Colonic mucosa (tissue), 4 donors: ENCODE data around the gene CYB5B. TPM values are rescaled to one million over a fixed set of nuclear protein-coding genes. Genes with fewer than 3 reads are reported as not detected.
"Not testable (repeated sequence)": the region's sequence is repeated elsewhere in the genome, so short reads cannot be mapped to it uniquely, and the experiment has no call there.

Source experiments
- DNase-seq: peaks from one replicate; pipeline ENCODE4 v3.0.0-alpha.2; 2020
- H3K27ac ChIP-seq: fragments of 200-600 bp; one replicate; pipeline ENCODE4 v1.8.0; 2021
- H3K27me3 ChIP-seq: fragments of 200-600 bp; one replicate; pipeline ENCODE4 v1.8.0; 2021
- H3K36me3 ChIP-seq: fragments of 200-600 bp; one replicate; pipeline ENCODE4 v1.8.0; 2021
- H3K4me1 ChIP-seq: fragments of 200-600 bp; one replicate; pipeline ENCODE4 v1.8.0; 2021; ENCODE audit warnings: mild to moderate bottlenecking
- H3K4me3 ChIP-seq: fragments of 200-600 bp; one replicate; pipeline ENCODE4 v1.8.0; 2021
- H3K9ac ChIP-seq, 2 donors: one replicate each; pipeline ENCODE4 v1.7.0; 2013; ENCODE audit warnings: control low read depth in 2 of 2, low read depth in 2 of 2, low read length in 2 of 2
- H3K9me3 ChIP-seq: fragments of 200-600 bp; one replicate; pipeline ENCODE4 v1.8.0; 2021
- intact Hi-C: fragments of 100-400 bp; cut with DNase I; formaldehyde crosslinking; loops from one replicate; pipeline ENCODE4 v1.14.1; 2022
- total RNA-seq, 2 donors: library from RNA; stranded (reverse); fragmentation: NEBNext Ultra II Directional in 1 of 2; extraction: Animal tissue kit (Norgen Biotek cat#: 25700) in 1 of 2; gene quantifications; one replicate each; pipeline ENCODE4 v1.2.1, GENCODE V29; 2021
- TF ChIP-seq, protein P1 (sequence below): fragments of 200-600 bp; IDR thresholded peaks from one replicate; pipeline ENCODE4 v1.8.0; 2022; ENCODE audit warnings: antibody characterized with exemption, mild to moderate bottlenecking
- donor health status: healthy.
- donor health status: DM: no; HTN: no; CAD: no.
- donor health status: DM: no; HTN: no; CAD: no.

Gene CYB5B
- total RNA-seq, 2 donors from 2014 or later: 166 to 220 TPM

DNA sequence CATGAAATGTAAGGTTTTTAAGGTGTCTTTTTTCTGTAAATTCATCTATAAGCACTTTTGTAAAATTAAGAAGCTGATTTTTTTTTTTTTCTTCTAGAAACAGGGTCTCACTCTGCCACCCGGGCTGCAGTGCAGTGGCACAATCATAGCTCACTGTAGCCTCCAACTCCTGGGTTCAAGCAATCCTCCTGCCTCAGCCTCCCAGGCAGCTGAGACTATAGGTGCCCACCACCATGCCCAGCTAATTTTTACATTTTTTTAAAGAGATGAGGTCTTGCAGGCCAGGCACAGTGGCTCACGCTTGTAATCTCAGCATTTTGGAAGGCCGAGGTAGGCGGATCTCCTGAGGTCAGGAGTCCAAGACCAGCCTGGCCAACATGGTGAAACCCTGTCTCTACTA is 4.5 kb upstream of the CYB5B start:
- no peaks in the 10 kb centered on the region for H3K36me3 ChIP-seq
- intact Hi-C loops: no loop called here
- no peak overlapping the region for H3K27ac ChIP-seq
- H3K27me3 ChIP-seq: no peaks in the 10 kb centered on the region
- H3K9me3 ChIP-seq: no peaks in the 10 kb centered on the region
- H3K4me3 ChIP-seq: no peak overlapping the region
- TF ChIP-seq, protein P1, sequence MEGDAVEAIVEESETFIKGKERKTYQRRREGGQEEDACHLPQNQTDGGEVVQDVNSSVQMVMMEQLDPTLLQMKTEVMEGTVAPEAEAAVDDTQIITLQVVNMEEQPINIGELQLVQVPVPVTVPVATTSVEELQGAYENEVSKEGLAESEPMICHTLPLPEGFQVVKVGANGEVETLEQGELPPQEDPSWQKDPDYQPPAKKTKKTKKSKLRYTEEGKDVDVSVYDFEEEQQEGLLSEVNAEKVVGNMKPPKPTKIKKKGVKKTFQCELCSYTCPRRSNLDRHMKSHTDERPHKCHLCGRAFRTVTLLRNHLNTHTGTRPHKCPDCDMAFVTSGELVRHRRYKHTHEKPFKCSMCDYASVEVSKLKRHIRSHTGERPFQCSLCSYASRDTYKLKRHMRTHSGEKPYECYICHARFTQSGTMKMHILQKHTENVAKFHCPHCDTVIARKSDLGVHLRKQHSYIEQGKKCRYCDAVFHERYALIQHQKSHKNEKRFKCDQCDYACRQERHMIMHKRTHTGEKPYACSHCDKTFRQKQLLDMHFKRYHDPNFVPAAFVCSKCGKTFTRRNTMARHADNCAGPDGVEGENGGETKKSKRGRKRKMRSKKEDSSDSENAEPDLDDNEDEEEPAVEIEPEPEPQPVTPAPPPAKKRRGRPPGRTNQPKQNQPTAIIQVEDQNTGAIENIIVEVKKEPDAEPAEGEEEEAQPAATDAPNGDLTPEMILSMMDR: no peak
- no peak overlapping the region for H3K9ac ChIP-seq
- no peak for DNase-seq
- peaks cover 4% of the 10 kb centered on the region for H3K4me1 ChIP-seq

DNA sequence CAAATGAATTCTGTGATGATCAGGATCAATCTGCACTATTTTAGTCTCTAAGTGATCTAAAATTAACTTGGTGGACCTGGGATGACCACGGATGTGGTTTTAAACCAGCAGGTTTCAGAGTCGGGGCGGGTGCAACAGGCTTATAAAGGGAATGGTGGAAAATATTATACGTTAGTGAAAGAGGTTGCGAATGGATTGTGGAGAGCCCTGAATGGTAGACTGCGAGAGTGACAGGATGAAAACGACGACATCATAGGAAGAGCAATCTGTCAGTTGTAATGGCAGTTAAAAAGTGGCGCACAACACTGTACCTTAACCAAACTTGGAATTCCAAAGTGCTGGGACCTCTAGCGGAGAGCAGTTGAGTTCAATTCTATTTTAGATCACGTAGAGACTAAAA is 1.2 kb upstream of the CYB5B start:
- H3K9me3 ChIP-seq: no peaks in the 10 kb centered on the region
- no peak overlapping the region for H3K4me3 ChIP-seq
- H3K4me1 ChIP-seq: peaks cover under 1% of the 10 kb centered on the region
- no peak overlapping the region for H3K27ac ChIP-seq
- DNase-seq: no peak
- intact Hi-C loops: no loop called here
- H3K36me3 ChIP-seq: no peaks in the 10 kb centered on the region
- H3K9ac ChIP-seq: peak overlapping the region in 1 of 2 donors; percentile 23
- TF ChIP-seq, protein P1: no peak
- H3K27me3 ChIP-seq: no peaks in the 10 kb centered on the region

DNA sequence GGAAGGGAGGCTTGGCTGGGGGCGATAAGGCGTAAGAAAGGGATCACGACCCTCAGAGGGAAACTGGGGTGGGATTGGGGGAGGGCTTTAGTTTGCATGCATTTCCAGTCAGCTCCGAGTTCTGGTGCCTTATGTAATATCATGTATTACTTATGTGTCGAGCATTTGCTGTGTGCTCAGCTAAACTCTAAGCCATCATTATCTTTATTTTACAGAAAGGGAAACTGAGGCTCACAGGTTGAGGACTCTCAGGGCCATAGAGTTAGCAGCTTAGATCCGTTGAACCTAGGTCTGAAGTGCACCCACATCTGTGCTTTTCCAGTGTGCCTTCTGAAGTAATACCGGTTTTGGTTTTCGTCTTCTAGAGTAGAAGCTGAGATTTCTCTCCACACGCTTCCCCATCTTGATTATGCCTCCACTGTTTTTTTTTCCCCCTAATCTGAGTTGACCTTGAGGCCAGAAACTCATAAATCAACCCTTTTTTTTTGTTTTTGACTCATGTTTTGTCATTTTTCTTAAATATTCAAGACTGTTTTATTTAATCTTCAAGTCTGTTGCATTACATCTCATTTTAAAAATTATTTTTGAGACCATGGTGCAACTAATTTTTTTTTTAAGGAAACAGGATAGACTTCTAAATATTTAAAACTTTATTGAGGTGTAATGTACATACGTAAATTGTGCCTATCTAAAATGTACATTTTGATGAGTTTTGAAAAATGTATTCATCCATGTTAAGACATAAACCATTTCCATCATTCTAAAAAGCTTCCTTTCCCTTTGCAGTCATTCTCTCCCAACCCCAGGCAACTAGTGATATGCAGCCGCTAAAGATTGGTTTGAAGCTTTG is 741 bp downstream of the CYB5B start:
- TF ChIP-seq, protein P1: no peak
- Histone ChIP-seq H3K4me3 (peak overlapping the region; percentile 86), H3K9ac (peak overlapping the region; percentile 67 to 97), H3K27me3 (no peaks in the 10 kb centered on the region), H3K27ac (peak overlapping the region; percentile 88), H3K9me3 (no peaks in the 10 kb centered on the region), H3K4me1 (no peaks in the 10 kb centered on the region), H3K36me3 (peaks cover 7% of the 10 kb centered on the region)
- no peak for DNase-seq
- intact Hi-C loops: no loop called here

DNA sequence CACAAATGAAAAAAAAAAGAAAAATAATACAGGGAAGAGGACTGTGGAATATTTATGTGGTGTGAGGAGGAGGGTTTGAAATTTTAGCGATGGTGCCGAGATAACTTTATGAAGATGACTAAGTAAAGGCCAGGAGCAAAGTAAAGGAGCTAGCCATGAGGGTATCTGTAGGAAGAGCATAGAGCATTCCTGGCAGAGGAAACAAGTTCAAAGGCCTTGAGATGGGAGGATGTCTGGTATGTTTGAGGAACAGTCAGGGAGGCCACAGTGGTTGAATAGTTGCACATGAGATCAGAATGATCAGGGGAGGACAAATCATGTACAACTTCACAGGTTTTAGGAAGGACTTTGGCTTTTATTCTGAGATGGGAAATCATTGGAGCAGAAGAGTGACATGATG is 4.2 kb downstream of the CYB5B start:
- intact Hi-C loops: no loop called here
- Histone ChIP-seq H3K9ac (no peak overlapping the region), H3K27ac (no peak overlapping the region), H3K4me1 (no peaks in the 10 kb centered on the region), H3K27me3 (no peaks in the 10 kb centered on the region), H3K4me3 (no peak overlapping the region), H3K36me3 (peaks cover 13% of the 10 kb centered on the region), H3K9me3 (no peaks in the 10 kb centered on the region)
- no peak for DNase-seq
- TF ChIP-seq, protein P1: no peak

DNA sequence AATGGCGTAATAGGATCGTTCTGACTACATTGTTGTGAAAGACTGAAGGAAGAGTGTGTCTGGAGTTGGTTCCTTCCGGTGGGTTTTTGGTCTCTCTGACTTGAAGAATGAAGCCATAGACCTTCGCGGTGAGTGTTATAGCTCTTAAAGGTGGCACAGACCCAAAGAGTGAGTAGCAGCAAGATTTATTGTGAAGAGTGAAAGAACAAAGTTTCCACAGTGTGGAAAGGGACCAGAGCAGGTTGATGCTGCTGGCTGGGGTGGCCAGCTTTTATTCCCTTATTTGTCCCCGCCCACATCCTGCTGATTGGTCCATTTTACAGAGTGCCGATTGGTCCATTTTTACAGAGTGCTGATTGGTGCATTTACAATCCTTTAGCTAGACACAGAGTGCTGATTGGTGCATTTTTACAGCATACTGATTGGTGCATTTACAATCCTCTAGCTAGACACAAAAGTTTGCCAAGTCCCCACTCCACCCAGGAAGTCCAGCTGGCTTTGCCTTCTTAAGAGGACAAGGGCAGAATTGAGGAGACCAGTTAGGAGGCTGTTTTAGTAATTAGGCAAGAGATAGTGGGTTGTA is 4.7 kb downstream of the CYB5B start:
- DNase-seq, H3K27ac ChIP-seq, intact Hi-C loops, H3K4me1 ChIP-seq, H3K9ac ChIP-seq, H3K27me3 ChIP-seq, H3K4me3 ChIP-seq, H3K9me3 ChIP-seq: not testable (repeated sequence)
- peaks cover 13% of the 10 kb centered on the region for H3K36me3 ChIP-seq

DNA sequence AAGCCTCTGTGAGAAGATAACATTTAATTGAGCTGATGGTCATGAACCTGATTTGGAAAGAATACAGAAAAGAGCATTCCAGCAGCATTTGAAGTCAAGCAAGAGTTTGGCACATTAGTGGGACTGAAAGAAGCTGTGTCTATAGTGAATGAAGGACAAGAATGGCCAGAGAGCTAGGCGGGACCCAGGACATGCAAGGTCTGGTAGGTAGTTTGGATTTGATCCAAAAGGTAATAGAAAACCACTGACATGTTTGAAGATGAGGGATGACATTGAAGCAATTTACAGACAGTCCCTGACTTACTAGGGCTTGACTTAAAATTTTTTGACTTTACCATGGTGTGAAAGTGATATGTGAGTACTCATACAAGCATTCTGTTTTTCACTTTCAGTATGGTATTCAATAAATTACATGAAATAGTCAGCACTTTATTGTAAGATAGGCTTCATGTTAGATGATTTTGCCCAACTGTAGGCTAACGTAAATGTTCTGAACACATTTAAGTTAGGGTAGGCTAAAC is 7.6 kb downstream of the CYB5B start:
- TF ChIP-seq, protein P1: no peak
- DNase-seq: no peak
- Histone ChIP-seq H3K27me3 (no peaks in the 10 kb centered on the region), H3K9ac (no peak overlapping the region), H3K4me1 (peaks cover 9% of the 10 kb centered on the region), H3K4me3 (no peak overlapping the region), H3K9me3 (no peaks in the 10 kb centered on the region), H3K27ac (no peak overlapping the region), H3K36me3 (peaks cover 13% of the 10 kb centered on the region)
- intact Hi-C loops: no loop called here
